HL-60/S4 treated with retinoic acid at 250 ng/mL for 4 days and 3 days (cell line): ENCODE results near the gene CDKAL1.

Source experiments
- in situ Hi-C: fragments of 300-500 bp; cut with MboI; formaldehyde crosslinking; loops from 2 replicates; pipeline ENCODE4 v1.7.0; 2022; ENCODE audit warnings: low sequenced_read_pairs

The CDKAL1 gene

GRCh38 chr6:21110684-21111083 lies 576.4 kb downstream of the CDKAL1 start:
- in situ Hi-C loops, result no loop called here

- in situ Hi-C loops, result no loop called here
Observed at GRCh38 chr6:21111093-21111725, 577.0 kb downstream of the CDKAL1 start.

- in situ Hi-C loops, result no loop called here
Observed at GRCh38 chr6:21115111-21115510, 580.9 kb downstream of the CDKAL1 start.

- in situ Hi-C loops, result no loop called here
Observed at GRCh38 chr6:21116736-21117135, 582.5 kb downstream of the CDKAL1 start.

- in situ Hi-C loops, result no loop called here
Observed at GRCh38 chr6:21118216-21118780, 584.0 kb downstream of the CDKAL1 start.

- in situ Hi-C loops, result no loop called here
Observed at GRCh38 chr6:21121636-21122136, 587.4 kb downstream of the CDKAL1 start.

GRCh38 chr6:21123507-21124436 lies 589.5 kb downstream of the CDKAL1 start:
- in situ Hi-C loops, result no loop called here

- in situ Hi-C loops, result no loop called here
Observed at GRCh38 chr6:21128601-21129000, 594.3 kb downstream of the CDKAL1 start.

GRCh38 chr6:21131406-21131805 lies 597.1 kb downstream of the CDKAL1 start:
- in situ Hi-C loops, result no loop called here

- in situ Hi-C loops, result no loop called here
Observed at GRCh38 chr6:21132446-21132845, 598.2 kb downstream of the CDKAL1 start.

GRCh38 chr6:21132856-21133838 lies 598.9 kb downstream of the CDKAL1 start:
- in situ Hi-C loops, result no loop called here

- in situ Hi-C loops, result no loop called here
Observed at GRCh38 chr6:21133901-21134300, 599.6 kb downstream of the CDKAL1 start.

- in situ Hi-C loops, result no loop called here
Observed at GRCh38 chr6:21134356-21134755, 600.1 kb downstream of the CDKAL1 start.

GRCh38 chr6:21135484-21136013 lies 601.3 kb downstream of the CDKAL1 start:
- in situ Hi-C loops, result no loop called here

GRCh38 chr6:21137700-21138335 lies 603.6 kb downstream of the CDKAL1 start:
- in situ Hi-C loops, result no loop called here

GRCh38 chr6:21138336-21139069 lies 604.2 kb downstream of the CDKAL1 start:
- in situ Hi-C loops, result no loop called here

- in situ Hi-C loops, result no loop called here
Observed at GRCh38 chr6:21140966-21141365, 606.7 kb downstream of the CDKAL1 start.

- in situ Hi-C loops, result no loop called here
Observed at GRCh38 chr6:21141616-21142303, 607.5 kb downstream of the CDKAL1 start.
